ENCODE data around the gene CP. TPM values are rescaled to one million over a fixed set of nuclear protein-coding genes. Genes with fewer than 3 reads are reported as not detected.
"Not testable (repeated sequence)": the region's sequence is repeated elsewhere in the genome, so short reads cannot be mapped to it uniquely, and the experiment has no call there.

Gene CP
- total and polyA plus RNA-seq, 2 experiments from 2014 or later: 0.12 TPM; not detected in 1

GRCh38 chr3:149247929-149248691 lies 26.5 kb upstream of the CP start:
- Histone ChIP-seq H3K4me1 (ENCODE audit: low read depth) (peaks cover 18% of the 10 kb centered on the region), H3K9me3 (ENCODE audit: low read depth) (no peaks in the 10 kb centered on the region), H3K27me3 (no peaks in the 10 kb centered on the region), H3K27ac (peak overlapping the region; percentile 76), H3K36me3 (no peaks in the 10 kb centered on the region), H3K4me3 (no peak overlapping the region)
- no peak for TF ChIP-seq CTCF (IDR thresholded peaks at IDR 0.05; ENCODE audit: low read depth, low read length)
- DNase-seq (ENCODE audit: low read depth in 1 of 2, low spot score in 1 of 2): peak; percentile 28 to 49

- no peaks in the 10 kb centered on the region for H3K27me3 ChIP-seq
Observed at GRCh38 chr3:149247008-149247710, 25.5 kb upstream of the CP start.

GRCh38 chr3:149245738-149246451 lies 24.3 kb upstream of the CP start:
- no peaks in the 10 kb centered on the region for H3K9me3 ChIP-seq (ENCODE audit: low read depth)
- peaks cover 18% of the 10 kb centered on the region for H3K4me1 ChIP-seq (ENCODE audit: low read depth)
- DNase-seq (ENCODE audit: low read depth in 1 of 2, low spot score in 1 of 2): peak in 1 of 2 donors; percentile 42
- no peak overlapping the region for H3K4me3 ChIP-seq
- no peak overlapping the region for H3K27ac ChIP-seq
- no peaks in the 10 kb centered on the region for H3K36me3 ChIP-seq
- no peaks in the 10 kb centered on the region for H3K27me3 ChIP-seq
- TF ChIP-seq CTCF (IDR thresholded peaks at IDR 0.05; ENCODE audit: low read depth, low read length): no peak

More at GRCh38 chr3:149247008-149247710, 25.5 kb upstream of the CP start:
- H3K9me3 ChIP-seq (ENCODE audit: low read depth): no peaks in the 10 kb centered on the region
- H3K36me3 ChIP-seq: no peaks in the 10 kb centered on the region
- H3K27ac ChIP-seq: no peak overlapping the region
- no peak overlapping the region for H3K4me3 ChIP-seq
- no peak for TF ChIP-seq CTCF (IDR thresholded peaks at IDR 0.05; ENCODE audit: low read depth, low read length)
- peaks cover 18% of the 10 kb centered on the region for H3K4me1 ChIP-seq (ENCODE audit: low read depth)
- DNase-seq (ENCODE audit: low read depth in 1 of 2, low spot score in 1 of 2): peak in 1 of 2 donors; percentile 18

GRCh38 chr3:149243540-149243939 lies 21.9 kb upstream of the CP start:
- Histone ChIP-seq H3K36me3 (no peaks in the 10 kb centered on the region), H3K4me3 (no peak overlapping the region), H3K27ac (no peak overlapping the region), H3K4me1 (ENCODE audit: low read depth) (peaks cover 14% of the 10 kb centered on the region), H3K9me3 (ENCODE audit: low read depth) (no peaks in the 10 kb centered on the region), H3K27me3 (no peaks in the 10 kb centered on the region)
- no peak for TF ChIP-seq CTCF (IDR thresholded peaks at IDR 0.05; ENCODE audit: low read depth, low read length)
- no peak for DNase-seq (ENCODE audit: low read depth in 1 of 2, low spot score in 1 of 2)

- no peak overlapping the region for H3K27ac ChIP-seq
Observed at GRCh38 chr3:149239357-149239936, 17.8 kb upstream of the CP start.

GRCh38 chr3:149238268-149238667 lies 16.6 kb upstream of the CP start:
- not testable (repeated sequence) for H3K36me3 ChIP-seq; H3K27ac ChIP-seq; H3K4me1 ChIP-seq (ENCODE audit: low read depth); H3K27me3 ChIP-seq; DNase-seq (ENCODE audit: low read depth in 1 of 2, low spot score in 1 of 2); H3K9me3 ChIP-seq (ENCODE audit: low read depth); H3K4me3 ChIP-seq

More at GRCh38 chr3:149239357-149239936, 17.8 kb upstream of the CP start:
- H3K4me3 ChIP-seq: no peak overlapping the region
- no peaks in the 10 kb centered on the region for H3K27me3 ChIP-seq
- H3K4me1 ChIP-seq (ENCODE audit: low read depth): no peaks in the 10 kb centered on the region
- no peak for DNase-seq (ENCODE audit: low read depth in 1 of 2, low spot score in 1 of 2)
- no peak for TF ChIP-seq CTCF (IDR thresholded peaks at IDR 0.05; ENCODE audit: low read depth, low read length)
- H3K36me3 ChIP-seq: no peaks in the 10 kb centered on the region
- no peaks in the 10 kb centered on the region for H3K9me3 ChIP-seq (ENCODE audit: low read depth)

Measured in cardiac muscle cell (in vitro differentiated cells and primary cell).